Ishikawa (cell line): ENCODE measurements around the gene WWOX.

Experiments
- CREB1 ChIP-seq: IDR thresholded peaks from 2 replicates; pipeline ENCODE4 v1.6.1; 2012; ENCODE audit warnings: low read depth
- TEAD4 ChIP-seq: IDR thresholded peaks from 2 replicates; pipeline ENCODE4 v1.6.1; 2012
- YY1 ChIP-seq: IDR thresholded peaks from 2 replicates; pipeline ENCODE4 v1.6.1; 2012; ENCODE audit warnings: low read depth

DNA sequence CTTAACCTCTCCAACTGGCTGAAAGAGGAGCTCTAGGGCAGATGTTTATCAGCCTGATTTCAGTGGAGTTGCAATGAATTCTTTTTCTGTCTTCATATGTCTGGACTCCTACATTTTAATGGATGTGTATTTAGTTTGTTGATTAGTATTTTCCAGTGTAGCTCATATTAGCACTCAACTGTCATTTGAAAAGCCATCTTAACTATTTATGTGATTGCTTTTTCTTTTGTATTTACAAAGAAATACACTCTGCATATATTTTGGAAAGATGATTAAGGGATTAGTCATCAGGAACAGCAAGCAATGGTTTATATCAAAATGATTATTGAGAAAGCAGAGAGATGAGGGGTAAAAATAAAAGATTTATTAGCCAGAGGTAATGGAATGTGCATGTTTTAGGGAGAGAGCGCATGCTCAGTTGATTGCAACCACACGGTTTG lies 71.1 kb downstream of the WWOX start:
- TF ChIP-seq YY1: no peak
- no peak for TF ChIP-seq TEAD4
- TF ChIP-seq CREB1: no peak
